HL-60/S4 treated with retinoic acid at 250 ng/mL for 4 days and 3 days (cell line): ENCODE measurements around the gene RAD51B.
"Not testable (repeated sequence)": the region's sequence is repeated elsewhere in the genome, so short reads cannot be mapped to it uniquely, and the experiment has no call there.

Experiments
- in situ Hi-C: fragments of 300-500 bp; cut with MboI; formaldehyde crosslinking; loops from 2 replicates; pipeline ENCODE4 v1.7.0; 2022; ENCODE audit warnings: low sequenced_read_pairs

The RAD51B gene

GRCh38 chr14:67941456-67942018 lies 122.0 kb downstream of the RAD51B start:
- in situ Hi-C loops, result loop anchor here (25.0 kb wide), 2 partner anchors 296 to 896 kb away; no protein-coding TSS in a partner anchor

GRCh38 chr14:67942080-67942710 lies 122.6 kb downstream of the RAD51B start:
- in situ Hi-C loops, result loop anchor here (25.0 kb wide), 2 partner anchors 295 to 895 kb away; no protein-coding TSS in a partner anchor

- in situ Hi-C loops, result loop anchor here (25.0 kb wide), 2 partner anchors 293 to 893 kb away; no protein-coding TSS in a partner anchor
Observed at GRCh38 chr14:67943947-67944346, 124.4 kb downstream of the RAD51B start.

- in situ Hi-C loops, result loop anchor here (25.0 kb wide), 2 partner anchors 293 to 893 kb away; no protein-coding TSS in a partner anchor
Observed at GRCh38 chr14:67944605-67945004, 125.0 kb downstream of the RAD51B start.

- in situ Hi-C loops, result loop anchor here (25.0 kb wide), 2 partner anchors 288 to 888 kb away; no protein-coding TSS in a partner anchor
Observed at GRCh38 chr14:67949771-67950170, 130.2 kb downstream of the RAD51B start.

GRCh38 chr14:67950386-67950785 lies 130.8 kb downstream of the RAD51B start:
- in situ Hi-C loops, result no loop called here

GRCh38 chr14:67951529-67952135 lies 132.1 kb downstream of the RAD51B start:
- in situ Hi-C loops, result no loop called here

GRCh38 chr14:67952381-67952780 lies 132.8 kb downstream of the RAD51B start:
- in situ Hi-C loops, result no loop called here

- in situ Hi-C loops, result no loop called here
Observed at GRCh38 chr14:67952786-67953185, 133.2 kb downstream of the RAD51B start.

GRCh38 chr14:67955261-67955660 lies 135.7 kb downstream of the RAD51B start:
- in situ Hi-C loops, result no loop called here

- in situ Hi-C loops, result no loop called here
Observed at GRCh38 chr14:67957946-67958345, 138.4 kb downstream of the RAD51B start.

- in situ Hi-C loops, result no loop called here
Observed at GRCh38 chr14:67961676-67962075, 142.1 kb downstream of the RAD51B start.

- in situ Hi-C loops, result no loop called here
Observed at GRCh38 chr14:67962215-67962644, 142.7 kb downstream of the RAD51B start.

GRCh38 chr14:67963545-67963944 lies 144.0 kb downstream of the RAD51B start:
- in situ Hi-C loops, result no loop called here

- in situ Hi-C loops, result no loop called here
Observed at GRCh38 chr14:67963960-67964812, 144.6 kb downstream of the RAD51B start.

GRCh38 chr14:67965696-67966095 lies 146.1 kb downstream of the RAD51B start:
- in situ Hi-C loops, result no loop called here

GRCh38 chr14:67967206-67967605 lies 147.6 kb downstream of the RAD51B start:
- in situ Hi-C loops, result no loop called here

- in situ Hi-C loops, result not testable (repeated sequence)
Observed at GRCh38 chr14:67967970-67968369, 148.4 kb downstream of the RAD51B start.

- in situ Hi-C loops, result no loop called here
Observed at GRCh38 chr14:67970923-67971322, 151.3 kb downstream of the RAD51B start.

GRCh38 chr14:67971627-67972625 lies 152.3 kb downstream of the RAD51B start:
- in situ Hi-C loops, result no loop called here
